ENCODE measurements around the gene ZNF764.

ZNF764 gene

GRCh38 chr16:30569746-30570635 is 11.8 kb upstream of the ZNF764 start:
- no peak for DNase-seq (ENCODE audit: low read depth)

- DNase-seq (ENCODE audit: low read depth) = no peak
Observed at GRCh38 chr16:30569281-30569680, 11.1 kb upstream of the ZNF764 start.

DNA sequence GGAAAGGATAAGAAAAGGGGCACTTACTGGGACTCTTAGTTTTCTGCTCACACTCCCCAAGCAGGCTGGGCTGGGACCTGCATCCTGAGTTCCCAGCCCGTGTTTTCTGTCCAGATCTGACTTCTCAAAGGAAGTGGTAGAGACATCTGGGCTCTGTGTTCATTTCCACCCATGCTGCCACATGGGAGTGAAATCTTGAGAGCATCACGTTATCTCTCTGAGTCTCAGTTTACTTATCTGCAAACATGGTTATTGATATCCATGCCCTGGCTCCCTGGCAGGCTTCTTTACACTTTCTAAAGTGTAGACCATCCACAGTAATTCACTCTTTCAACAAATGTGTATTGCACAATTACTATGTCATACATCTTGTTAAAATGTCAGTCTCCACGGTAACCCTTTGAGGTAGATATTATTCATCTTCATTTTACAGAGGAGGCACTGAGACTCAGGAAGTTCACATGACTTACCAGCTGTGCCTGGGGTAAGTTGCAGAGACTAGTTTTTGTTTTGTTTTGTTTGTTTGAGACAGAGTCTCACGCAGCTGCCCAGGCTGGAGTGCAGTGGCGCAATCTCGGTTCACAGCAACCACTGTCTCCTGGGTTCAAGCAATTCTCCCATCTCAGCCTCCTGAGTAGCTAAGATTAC is 9.9 kb upstream of the ZNF764 start:
- peak; percentile 42 for DNase-seq (ENCODE audit: low read depth)

GRCh38 chr16:30567160-30567990 is 9.2 kb upstream of the ZNF764 start:
- DNase-seq (ENCODE audit: low read depth) = peak; percentile 70

DNA sequence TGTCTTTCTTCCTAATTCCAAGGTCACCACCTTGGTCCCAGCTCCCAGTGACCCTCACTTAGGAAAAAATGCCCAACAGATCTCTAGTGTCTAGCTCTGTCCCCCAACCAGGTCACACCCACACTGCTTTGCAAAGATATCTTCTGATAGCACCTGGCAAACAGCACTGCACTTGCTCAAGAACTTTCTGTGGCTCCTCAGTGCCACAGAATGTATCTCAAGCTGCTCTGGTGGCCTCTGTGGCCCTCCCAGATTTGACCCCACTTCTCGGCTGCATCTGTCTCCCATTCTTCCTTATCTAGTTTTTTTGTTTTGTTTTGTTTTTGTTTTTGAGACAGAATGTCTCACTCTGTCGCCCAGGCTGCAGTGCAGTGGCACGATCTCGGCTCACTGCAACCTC is 8.4 kb upstream of the ZNF764 start:
- DNase-seq (ENCODE audit: low read depth) = no peak

- DNase-seq (ENCODE audit: low read depth) = no peak
Observed at GRCh38 chr16:30565984-30566383, 7.8 kb upstream of the ZNF764 start.

DNA sequence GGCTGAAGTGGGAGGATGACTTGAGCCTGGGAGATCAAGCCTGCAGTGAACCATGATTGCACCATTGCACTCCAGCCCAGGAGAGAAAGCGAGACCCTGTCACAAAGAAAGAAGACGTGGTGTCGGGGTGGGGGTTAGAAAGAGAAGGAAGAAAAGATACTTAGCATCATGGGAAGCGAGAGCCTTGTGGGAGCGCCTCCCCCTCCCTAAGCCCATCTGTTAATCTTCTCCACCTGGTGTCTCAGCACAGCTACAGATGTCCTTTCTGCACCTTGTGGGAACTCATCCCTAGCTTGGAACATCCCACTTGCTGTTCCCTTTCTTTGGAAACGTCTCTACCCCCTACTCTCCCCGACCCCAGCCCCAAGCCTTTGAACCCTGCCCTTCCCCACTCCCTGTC is 7.4 kb upstream of the ZNF764 start:
- DNase-seq (ENCODE audit: low read depth) = no peak

GRCh38 chr16:30562021-30562420 is 3.8 kb upstream of the ZNF764 start:
- no peak for DNase-seq (ENCODE audit: low read depth)

DNA sequence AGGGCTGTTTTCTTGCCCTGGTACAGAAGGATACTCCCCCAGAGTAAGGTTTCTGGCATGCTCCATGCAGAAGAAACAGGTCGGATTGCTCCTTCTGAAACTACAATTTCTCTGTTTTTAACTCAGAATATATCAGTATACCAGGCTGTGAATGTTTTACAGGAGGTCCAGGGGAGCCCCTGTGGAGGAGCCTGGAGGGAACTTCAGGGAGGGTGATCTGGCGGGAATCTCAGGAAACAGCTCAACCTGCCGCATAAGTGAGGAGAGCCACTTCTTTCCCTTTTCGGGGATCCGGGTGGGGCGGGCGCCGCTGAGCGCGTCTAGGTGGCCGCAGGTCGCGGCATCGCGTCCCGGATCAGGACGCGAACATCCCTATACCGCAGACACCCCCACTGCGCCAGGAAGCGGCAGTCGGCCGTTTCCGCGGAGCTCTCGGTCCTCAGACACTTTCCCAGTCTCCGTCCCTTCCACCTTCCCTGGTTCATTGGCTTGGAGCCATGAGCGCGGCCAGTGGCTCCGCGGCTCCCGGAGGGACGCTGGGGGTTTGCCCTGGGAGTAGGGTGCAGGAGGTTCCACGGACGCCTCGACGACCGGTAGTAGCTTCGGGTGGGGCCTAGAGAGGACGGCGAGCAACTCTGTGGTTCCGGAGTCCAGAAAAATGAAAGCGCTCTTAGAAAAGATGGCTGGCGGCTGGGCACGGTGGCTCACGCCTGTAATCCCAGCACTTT is 3.1 kb upstream of the ZNF764 start:
- no peak for DNase-seq (ENCODE audit: low read depth)

GRCh38 chr16:30559690-30560089 is 1.5 kb upstream of the ZNF764 start:
- DNase-seq (ENCODE audit: low read depth) = no peak

- DNase-seq (ENCODE audit: low read depth) = no peak
Observed at GRCh38 chr16:30558789-30559377, 709 bp upstream of the ZNF764 start.

GRCh38 chr16:30557707-30557956 is 542 bp downstream of the ZNF764 start:
- DNase-seq (ENCODE audit: low read depth) = no peak

DNA sequence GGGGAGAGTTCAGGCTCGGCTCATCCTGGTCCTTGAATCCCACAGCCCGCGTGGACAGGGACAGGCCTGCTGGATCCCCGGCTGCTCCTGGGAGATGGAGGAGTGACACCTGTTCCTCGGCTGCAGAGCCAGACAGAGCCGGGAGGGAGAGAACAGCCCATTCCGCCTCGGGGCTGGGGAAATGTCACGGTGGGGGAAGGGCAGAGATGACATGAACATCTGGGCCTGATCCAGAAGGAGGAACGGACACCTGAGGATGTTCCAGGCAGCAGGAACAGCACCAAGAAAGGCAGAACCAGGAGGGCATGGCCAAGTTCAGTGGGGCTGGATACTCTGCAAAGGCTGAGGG is 2.1 kb downstream of the ZNF764 start:
- DNase-seq (ENCODE audit: low read depth) = no peak

DNA sequence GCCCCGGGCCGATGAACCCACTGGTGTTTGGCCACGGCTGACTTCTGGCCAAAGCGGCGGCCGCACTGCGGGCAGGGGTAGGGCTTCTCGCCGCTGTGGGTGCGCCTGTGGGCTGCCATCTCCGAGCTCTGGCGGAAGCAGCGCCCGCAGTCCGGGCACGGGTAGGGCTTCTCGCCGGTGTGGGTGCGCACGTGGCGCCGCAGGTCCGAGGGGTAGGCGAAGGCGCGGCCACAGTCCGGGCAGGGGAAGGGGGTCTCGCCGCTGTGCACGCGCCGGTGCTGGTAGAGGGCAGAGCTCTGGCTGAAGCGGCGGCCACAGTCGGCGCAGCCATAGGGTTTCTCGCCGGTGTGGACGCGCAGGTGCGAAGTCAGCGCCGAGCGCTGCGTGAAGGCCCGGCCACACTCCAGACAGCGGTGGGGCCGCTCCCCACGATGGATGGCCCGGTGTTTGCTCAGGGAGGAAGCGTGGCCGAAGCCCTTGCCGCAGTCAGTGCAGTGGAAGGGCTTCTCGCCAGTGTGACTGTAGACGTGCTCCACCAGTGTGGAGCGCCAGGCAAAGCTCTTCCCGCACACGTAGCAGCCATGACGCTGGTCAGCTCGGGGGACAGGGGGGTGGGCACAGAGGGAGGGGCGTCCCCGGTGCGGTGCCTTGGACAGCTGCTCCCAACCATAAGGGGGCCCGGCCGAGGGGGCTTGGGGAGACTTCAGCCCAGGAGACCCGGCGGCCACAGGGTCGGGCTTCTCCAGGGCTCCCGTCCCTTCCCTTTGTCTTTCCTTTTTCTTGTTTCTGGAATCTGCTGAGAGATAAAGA is 2.7 kb downstream of the ZNF764 start:
- no peak for DNase-seq (ENCODE audit: low read depth)

- DNase-seq (ENCODE audit: low read depth) = no peak
Observed at GRCh38 chr16:30554557-30555314, 3.4 kb downstream of the ZNF764 start.

GRCh38 chr16:30553393-30553899 is 4.7 kb downstream of the ZNF764 start:
- DNase-seq (ENCODE audit: low read depth) = no peak

DNA sequence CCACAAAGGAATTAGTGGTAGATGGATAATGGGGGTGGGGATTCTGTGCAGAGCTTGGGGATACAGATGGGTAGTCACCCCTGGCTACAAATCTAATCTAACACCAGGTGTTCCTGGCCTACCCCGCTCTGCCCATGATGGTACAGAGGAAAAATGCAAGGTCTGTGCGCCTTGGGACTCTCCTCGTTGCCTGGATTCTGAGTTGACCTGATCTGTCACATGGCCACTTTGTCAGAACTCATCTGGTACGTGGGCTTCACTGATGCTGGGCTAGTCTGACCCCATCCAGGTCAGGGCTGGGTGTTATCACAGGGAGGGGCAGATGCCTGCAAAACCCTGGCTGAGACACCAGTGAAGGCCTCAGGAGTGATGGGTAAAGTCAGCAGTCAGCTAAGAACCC is 5.2 kb downstream of the ZNF764 start:
- DNase-seq (ENCODE audit: low read depth) = no peak

DNA sequence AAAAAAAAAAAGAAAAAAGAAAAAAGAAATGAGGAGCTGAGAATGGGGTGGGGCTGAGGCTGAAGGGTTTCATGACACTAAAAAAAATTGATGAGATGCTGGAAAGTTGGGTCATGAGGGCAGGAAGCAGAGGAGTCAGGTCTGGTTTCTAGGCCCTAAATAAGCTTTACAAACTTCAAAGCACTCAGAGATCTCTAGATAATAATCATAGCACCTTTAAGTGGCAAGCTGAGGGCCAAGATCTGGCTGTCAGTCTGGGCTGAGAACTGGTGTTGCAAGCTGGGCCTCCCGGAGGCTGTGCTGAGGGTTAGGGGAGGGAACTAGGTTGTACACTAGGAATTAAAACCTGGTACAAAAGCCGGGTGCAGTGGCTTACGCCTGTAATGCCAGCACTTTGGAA is 6.4 kb downstream of the ZNF764 start:
- peak; percentile 47 for DNase-seq (ENCODE audit: low read depth)

DNA sequence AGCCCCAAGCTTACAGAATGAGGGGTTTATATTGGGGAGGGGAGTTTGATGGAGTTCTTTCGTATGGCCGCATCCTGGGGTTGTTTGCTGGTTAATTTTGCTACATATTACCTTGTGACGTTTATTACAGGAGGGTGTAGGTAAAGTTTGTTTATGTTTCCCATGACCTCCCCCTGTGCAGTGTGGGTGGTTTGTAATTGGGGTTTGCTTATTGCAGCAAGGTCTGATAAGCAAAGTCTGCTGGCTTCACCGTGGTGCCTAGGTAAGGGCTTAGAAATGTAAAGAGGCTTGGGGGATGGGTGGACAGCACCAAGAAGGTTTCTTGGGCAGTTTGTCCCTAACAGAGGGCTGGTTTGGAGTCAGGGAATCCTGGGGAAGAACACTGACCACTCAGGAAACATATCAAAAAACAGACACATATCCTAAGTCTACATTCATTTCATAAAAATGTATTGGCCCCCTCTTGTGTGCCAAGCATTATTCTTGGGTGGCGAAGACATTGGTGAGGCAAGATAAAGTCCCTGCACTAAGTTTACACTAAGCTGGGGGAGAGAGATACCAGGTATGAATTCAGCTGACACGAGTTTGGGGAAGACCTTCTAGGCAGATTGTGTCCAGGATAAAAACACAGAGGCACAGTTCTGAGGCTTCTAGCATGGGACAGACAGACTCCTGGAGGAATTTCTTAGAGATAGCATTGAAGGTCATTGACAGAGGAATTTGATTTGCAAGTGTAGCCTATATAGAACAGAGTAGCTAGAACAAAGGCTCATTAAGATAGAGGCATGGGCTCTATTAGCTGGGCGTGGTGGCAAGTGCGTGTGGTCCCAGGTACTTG is 9.5 kb downstream of the ZNF764 start:
- no peak for DNase-seq (ENCODE audit: low read depth)
